Right cardiac atrium (tissue), 5 donors: Measurements from ENCODE around the gene PRSS8. TPM values are rescaled to one million over a fixed set of nuclear protein-coding genes. Genes with fewer than 3 reads are reported as not detected.
A peak's percentile ranks its signal among the peaks of the same experiment; 100 is the strongest.

ENCODE experiments used
- ATAC-seq, 2 donors: fragments of 200-7000 bp; cut with Tn5 transposase; one replicate each; pipeline versions ENCODE4 v1.8.0 to v1.9.1; 2020; ENCODE audit warnings: moderate library complexity in 2 of 2, mild to moderate bottlenecking in 1 of 2
- DNase-seq, 3 donors: peaks; one replicate each; pipeline ENCODE4 v3.0.0-alpha.2; 2020
- H3K27ac ChIP-seq: one replicate; pipeline ENCODE4 v1.5.1; 2013; ENCODE audit warnings: mild to moderate bottlenecking, low read length, control low read depth, moderate library complexity
- H3K27me3 ChIP-seq: one replicate; pipeline ENCODE4 v1.6.1; 2013; ENCODE audit not compliant: control insufficient read depth, insufficient read depth
- H3K4me1 ChIP-seq: one replicate; pipeline ENCODE4 v1.6.1; 2013; ENCODE audit warnings: low read length; ENCODE audit not compliant: control insufficient read depth, insufficient read depth
- H3K4me3 ChIP-seq: one replicate; pipeline ENCODE4 v1.5.1; 2013; ENCODE audit warnings: low read length, control low read depth
- H3K9me3 ChIP-seq: one replicate; pipeline ENCODE4 v1.6.1; 2013; ENCODE audit warnings: low read length; ENCODE audit not compliant: control insufficient read depth
- WGBS: extraction: QIAGEN DNeasy Blood & Tissue Kit; methylation state at CpG from one replicate; pipeline ENCODE4 v1.1.7; 2013; 5-methylcytosine and 5-hydroxymethylcytosine counted together
- intact Hi-C, 4 donors: fragments of 100-400 bp; cut with DNase I; formaldehyde crosslinking; loops; one replicate each; pipeline versions ENCODE4 v1.11.0 to v1.14.0; 2022 to 2023
- polyA plus RNA-seq: library from polyadenylated mRNA; stranded (reverse); fragments of 200-250 nt; gene quantifications from one replicate; pipeline ENCODE4 v1.2.3, GENCODE V29; 2013
- total RNA-seq, 4 donors: library from RNA; stranded (reverse); fragmentation: NEBNext Ultra II Directional; extraction: Animal tissue kit (Norgen Biotek cat#: 25700); gene quantifications; one replicate each; pipeline ENCODE4 v1.2.1, GENCODE V29; 2021
- donor health status: healthy with polysubstance abuse.
- donor health status: DM: no; HTN: yes; CAD: no.
- donor health status: DM: no; HTN: no; CAD: no.
- donor health status: DM: no; HTN: yes; CAD: no; lungs with severe emphysema.
- donor health status: DM: yes; HTN: yes; CAD: no.

PRSS8 gene
- total and polyA plus RNA-seq, 5 donors = 0.15 to 0.41 (median 0.40) TPM; not detected in 2

GRCh38 chr16:31127182-31127581 lies 8.3 kb downstream of the PRSS8 start:
- Histone ChIP-seq H3K27ac (no peak overlapping the region), H3K27me3 (no peaks in the 10 kb centered on the region), H3K4me1 (no peaks in the 10 kb centered on the region), H3K9me3 (no peaks in the 10 kb centered on the region), H3K4me3 (no peak overlapping the region)
- DNase-seq = no peak
- no peak for ATAC-seq
- intact Hi-C loops = no loop called here
- WGBS = 93% methylated on average over 13 of the region's 13 CpGs

GRCh38 chr16:31125844-31126243 lies 9.7 kb downstream of the PRSS8 start:
- Histone ChIP-seq H3K4me1 (no peaks in the 10 kb centered on the region), H3K4me3 (no peak overlapping the region), H3K27ac (no peak overlapping the region), H3K27me3 (no peaks in the 10 kb centered on the region), H3K9me3 (no peaks in the 10 kb centered on the region)
- intact Hi-C loops = no loop called here
- ATAC-seq = no peak
- DNase-seq = peak in 1 of 3 donors; percentile 18
- WGBS = 92% methylated on average over 3 of the region's 3 CpGs

GRCh38 chr16:31120129-31120528 lies 15.4 kb downstream of the PRSS8 start:
- H3K27ac ChIP-seq = no peak overlapping the region
- ATAC-seq (no peak), DNase-seq (no peak)
- peaks cover 2% of the 10 kb centered on the region for H3K4me1 ChIP-seq
- H3K4me3 ChIP-seq = no peak overlapping the region
- intact Hi-C loops = no loop called here
- WGBS = 93% methylated on average over 16 of the region's 16 CpGs
- no peaks in the 10 kb centered on the region for H3K9me3 ChIP-seq
- no peaks in the 10 kb centered on the region for H3K27me3 ChIP-seq

- DNase-seq = peak in 1 of 3 donors; percentile 61
- 55% methylated on average over 9 of the region's 9 CpGs for WGBS
- no peaks in the 10 kb centered on the region for H3K9me3 ChIP-seq
- peak in 1 of 2 donors; percentile 24 for ATAC-seq
- H3K4me3 ChIP-seq = peak overlapping the region; percentile 83
- no peaks in the 10 kb centered on the region for H3K27me3 ChIP-seq
- H3K4me1 ChIP-seq = peaks cover 2% of the 10 kb centered on the region
- peak overlapping the region; percentile 99 for H3K27ac ChIP-seq
- intact Hi-C loops = no loop called here
These were observed 17.0 kb downstream of the PRSS8 start for GRCh38 chr16:31118223-31119155.

GRCh38 chr16:31117384-31118222 lies 17.9 kb downstream of the PRSS8 start, which contains the start of gene KAT8:
TSS of gene KAT8 (plus strand) at chr16:31117664. CDS start at chr16:31117682, 18 bp downstream.
- WGBS = under 1% methylated on average over 68 of the region's 68 CpGs
- H3K27ac ChIP-seq = peak within 1 kb of the TSS; percentile 99
- peaks cover 6% of the 10 kb centered on the region for H3K4me1 ChIP-seq
- ATAC-seq = peak; percentile 96 to 97
- no peaks in the 10 kb centered on the region for H3K27me3 ChIP-seq
- H3K9me3 ChIP-seq = no peaks in the 10 kb centered on the region
- peak; percentile 99 for DNase-seq
- peak within 1 kb of the TSS; percentile 83 for H3K4me3 ChIP-seq
- intact Hi-C loops = no loop called here

- peak in 1 of 3 donors; percentile 35 for DNase-seq
- Histone ChIP-seq H3K27ac (no peak overlapping the region), H3K27me3 (no peaks in the 10 kb centered on the region), H3K4me1 (peaks cover 6% of the 10 kb centered on the region), H3K4me3 (no peak overlapping the region), H3K9me3 (no peaks in the 10 kb centered on the region)
- 90% methylated on average over 8 of the region's 8 CpGs for WGBS
- no peak for ATAC-seq
- intact Hi-C loops = no loop called here
These were observed 21.1 kb downstream of the PRSS8 start for GRCh38 chr16:31114468-31114867.

GRCh38 chr16:31113121-31114120 lies 22.1 kb downstream of the PRSS8 start:
- H3K9me3 ChIP-seq = no peaks in the 10 kb centered on the region
- peak overlapping the region; percentile 76 for H3K27ac ChIP-seq
- H3K27me3 ChIP-seq = no peaks in the 10 kb centered on the region
- DNase-seq (peak in 1 of 3 donors; percentile 48), ATAC-seq (no peak)
- 74% methylated on average over 5 of the region's 5 CpGs for WGBS
- H3K4me1 ChIP-seq = peaks cover 8% of the 10 kb centered on the region
- H3K4me3 ChIP-seq = no peak overlapping the region
- intact Hi-C loops = no loop called here

GRCh38 chr16:31112711-31113110 lies 22.8 kb downstream of the PRSS8 start:
- Histone ChIP-seq H3K4me1 (peaks cover 7% of the 10 kb centered on the region), H3K27me3 (no peaks in the 10 kb centered on the region), H3K9me3 (no peaks in the 10 kb centered on the region), H3K27ac (peak overlapping the region; percentile 76), H3K4me3 (no peak overlapping the region)
- ATAC-seq (no peak), DNase-seq (no peak)
- intact Hi-C loops = no loop called here
- WGBS = 75% methylated on average over 2 of the region's 2 CpGs

GRCh38 chr16:31111881-31112466 lies 23.6 kb downstream of the PRSS8 start:
- 92% methylated on average over 23 of the region's 23 CpGs for WGBS
- peaks cover 7% of the 10 kb centered on the region for H3K4me1 ChIP-seq
- DNase-seq = peak in 2 of 3 donors; percentile 49 to 60
- H3K4me3 ChIP-seq = no peak overlapping the region
- H3K27ac ChIP-seq = no peak overlapping the region
- no peaks in the 10 kb centered on the region for H3K9me3 ChIP-seq
- no peak for ATAC-seq
- H3K27me3 ChIP-seq = no peaks in the 10 kb centered on the region
- intact Hi-C loops = no loop called here
